Right atrium auricular region (tissue), 2 donors: ENCODE data around the gene HAVCR2. TPM values are rescaled to one million over a fixed set of nuclear protein-coding genes. Genes with fewer than 3 reads are reported as not detected.

Experiments used
- DNase-seq: peaks from one replicate; pipeline ENCODE4 v3.0.0-alpha.2; 2019; ENCODE audit warnings: low spot score
- H3K27ac ChIP-seq, 2 donors: fragments of 200-600 bp; sonication (generic); 1 replicate in 1 of 2; 2 replicates in 1 of 2; pipeline ENCODE4 v1.5.1; 2016 to 2019
- H3K27me3 ChIP-seq, 2 donors: fragments of 200-600 bp; sonication (generic); one replicate each; pipeline versions ENCODE4 v1.5.1 to v1.6.0; 2017 to 2019
- H3K36me3 ChIP-seq: fragments of 200-600 bp; sonication (generic); one replicate; pipeline ENCODE4 v1.5.1; 2016
- H3K4me1 ChIP-seq, 2 donors: fragments of 200-600 bp; sonication (generic); one replicate each; pipeline versions ENCODE4 v1.5.1 to v1.6.0; 2017 to 2019
- H3K4me3 ChIP-seq, 2 donors: fragments of 200-600 bp; sonication (generic); 1 replicate in 1 of 2; 2 replicates in 1 of 2; pipeline ENCODE4 v1.5.1; 2017 to 2019; ENCODE audit warnings: mild to moderate bottlenecking in 1 of 2, moderate library complexity in 1 of 2
- H3K9me3 ChIP-seq, 2 donors: fragments of 200-600 bp; sonication (generic); one replicate each; pipeline ENCODE4 v1.5.1; 2019
- CTCF ChIP-seq, 2 donors: fragments of 200-600 bp; sonication (generic); IDR thresholded peaks; one replicate each; pipeline ENCODE4 v1.5.1; 2019; ENCODE audit warnings: antibody characterized with exemption in 2 of 2
- total RNA-seq, 2 donors: library from RNA; depleted of rRNA; stranded (reverse); fragments of >200 nt; gene quantifications; one replicate each; pipeline ENCODE4 v1.1.0, GENCODE V29; 2016

The HAVCR2 gene
- total RNA-seq, 2 donors from 2014 or later: 1.8 to 3.7 TPM

DNA sequence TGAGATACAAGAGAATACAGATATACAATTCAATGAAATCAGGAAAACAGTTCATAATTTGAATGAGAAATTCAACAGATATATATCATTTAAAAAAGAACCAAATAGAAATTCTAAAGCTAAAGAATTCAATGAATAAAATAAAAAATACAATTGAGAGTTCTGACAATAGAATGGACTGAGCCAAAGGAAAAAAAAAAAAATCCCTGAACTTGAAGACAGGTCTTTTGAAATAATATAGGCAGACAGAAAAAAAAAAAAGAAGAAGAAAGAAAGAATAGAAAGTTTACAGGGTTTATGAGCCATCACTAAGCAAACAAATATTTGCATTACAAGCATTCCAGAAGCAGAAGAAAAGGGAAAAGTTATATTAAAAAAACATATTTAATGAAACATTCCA is 12.9 kb upstream of the HAVCR2 start:
- H3K36me3 ChIP-seq: no peaks in the 10 kb centered on the region
- DNase-seq: no peak
- TF ChIP-seq CTCF (IDR thresholded peaks at IDR 0.05): no peak
- H3K4me3 ChIP-seq: no peak overlapping the region
- H3K4me1 ChIP-seq: no peaks in the 10 kb centered on the region
- no peak overlapping the region for H3K27ac ChIP-seq
- peaks cover 0 to 15% of the 10 kb centered on the region in 2 donors for H3K9me3 ChIP-seq
- H3K27me3 ChIP-seq: no peaks in the 10 kb centered on the region

DNA sequence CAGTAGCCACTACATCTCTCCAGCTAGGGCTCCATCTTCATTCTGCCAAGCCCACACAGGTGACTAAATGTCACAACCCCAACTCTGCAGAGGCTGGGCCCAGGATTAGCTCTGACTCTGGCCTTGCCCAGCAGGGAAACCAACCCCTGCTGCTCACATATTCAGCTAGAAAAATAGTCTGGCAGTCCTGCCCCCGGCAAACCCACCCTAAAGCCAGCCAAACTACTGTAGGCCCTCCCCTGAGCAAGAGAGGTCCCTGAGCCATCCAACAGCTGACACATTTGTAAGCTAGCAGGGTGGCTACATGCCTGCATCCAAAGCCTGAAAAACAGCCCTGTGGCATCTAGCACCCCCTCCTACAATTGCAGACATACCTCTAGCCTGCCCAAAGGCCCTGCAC is 11.3 kb upstream of the HAVCR2 start:
- TF ChIP-seq CTCF (IDR thresholded peaks at IDR 0.05): no peak
- H3K27me3 ChIP-seq: no peaks in the 10 kb centered on the region
- no peak overlapping the region for H3K4me3 ChIP-seq
- no peaks in the 10 kb centered on the region for H3K36me3 ChIP-seq
- DNase-seq: no peak
- H3K9me3 ChIP-seq: peaks cover 0 to 15% of the 10 kb centered on the region in 2 donors
- H3K4me1 ChIP-seq: peaks cover 0 to 6% of the 10 kb centered on the region in 2 donors
- H3K27ac ChIP-seq: no peak overlapping the region

DNA sequence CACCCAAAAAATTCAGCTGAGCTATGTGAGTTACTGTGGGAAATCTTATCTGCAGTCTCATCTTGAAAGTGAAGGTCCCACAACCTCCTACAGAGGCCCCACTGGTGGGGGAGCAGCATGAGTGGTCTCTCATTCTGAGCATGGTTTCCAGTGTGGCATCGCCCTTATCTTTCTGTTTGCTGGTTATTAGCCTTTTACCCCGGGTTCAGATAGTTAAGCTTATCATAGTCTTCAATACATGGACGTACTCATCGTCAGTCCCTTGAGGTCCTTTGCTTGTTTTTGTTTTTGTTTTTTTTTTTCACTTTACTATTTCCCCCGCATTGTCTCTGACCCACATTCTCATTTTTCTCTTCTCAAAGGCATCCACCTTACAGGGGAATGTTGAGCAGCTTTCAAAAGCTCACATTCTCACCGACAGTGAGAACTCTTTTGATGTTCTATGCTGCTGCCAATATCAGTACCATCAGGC is 7.7 kb upstream of the HAVCR2 start:
- DNase-seq: no peak
- Histone ChIP-seq H3K9me3 (peaks cover 0 to 5% of the 10 kb centered on the region in 2 donors), H3K27ac (no peak overlapping the region), H3K4me1 (peaks cover 0 to 12% of the 10 kb centered on the region in 2 donors), H3K27me3 (no peaks in the 10 kb centered on the region), H3K4me3 (no peak overlapping the region), H3K36me3 (no peaks in the 10 kb centered on the region)
- TF ChIP-seq CTCF (IDR thresholded peaks at IDR 0.05): no peak

DNA sequence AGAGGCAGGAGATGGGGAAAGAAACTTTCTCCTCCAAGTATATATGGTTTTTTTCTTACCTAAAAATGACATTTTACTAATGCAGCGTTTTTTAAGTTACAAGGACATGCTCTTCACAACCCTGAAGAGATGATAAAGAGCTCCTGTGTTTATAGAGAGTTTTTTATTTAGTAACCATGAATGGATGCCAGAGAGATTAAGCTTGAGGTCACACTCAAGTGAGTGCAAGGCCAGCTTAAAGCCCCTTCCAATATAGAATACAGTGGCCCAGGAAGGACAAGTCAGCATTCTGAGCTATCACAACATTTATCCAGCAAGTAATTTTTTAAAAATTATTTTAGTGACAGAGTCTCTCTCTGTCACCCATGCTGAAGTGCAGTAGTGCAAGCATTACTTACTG is 6.7 kb upstream of the HAVCR2 start:
- no peaks in the 10 kb centered on the region for H3K27me3 ChIP-seq
- H3K9me3 ChIP-seq: no peaks in the 10 kb centered on the region
- H3K4me3 ChIP-seq: no peak overlapping the region
- peaks cover 0 to 12% of the 10 kb centered on the region in 2 donors for H3K4me1 ChIP-seq
- H3K36me3 ChIP-seq: no peaks in the 10 kb centered on the region
- no peak for DNase-seq
- H3K27ac ChIP-seq: peak overlapping the region; percentile 35 to 65
- TF ChIP-seq CTCF (IDR thresholded peaks at IDR 0.05): no peak

- TF ChIP-seq CTCF (IDR thresholded peaks at IDR 0.05): no peak
- H3K27ac ChIP-seq: peak overlapping the region; percentile 35 to 65
- H3K9me3 ChIP-seq: no peaks in the 10 kb centered on the region
- no peaks in the 10 kb centered on the region for H3K36me3 ChIP-seq
- no peaks in the 10 kb centered on the region for H3K27me3 ChIP-seq
- no peak for DNase-seq
- H3K4me1 ChIP-seq: peaks cover 0 to 12% of the 10 kb centered on the region in 2 donors
- no peak overlapping the region for H3K4me3 ChIP-seq
Measured at GRCh38 chr5:157115012-157115411, 6.2 kb upstream of the HAVCR2 start.

DNA sequence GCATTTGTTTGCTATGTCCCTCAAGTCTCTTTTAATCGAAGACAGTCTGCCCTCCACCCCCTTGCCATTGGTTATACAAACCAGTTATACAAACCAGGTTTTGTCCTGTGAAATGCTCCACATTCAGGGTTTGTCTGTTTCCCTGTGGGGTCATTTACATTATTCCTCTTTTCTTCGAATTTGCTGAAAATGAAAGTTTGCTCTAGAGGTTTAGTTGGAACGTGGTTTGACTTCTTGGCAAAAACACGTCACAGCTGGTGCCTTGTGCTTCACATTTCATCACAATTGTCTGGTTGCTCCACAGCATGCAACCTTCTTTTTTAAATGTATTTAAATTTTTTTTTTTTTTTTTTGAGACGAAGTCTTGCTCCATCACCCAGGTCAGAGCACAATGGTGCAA is 4.2 kb upstream of the HAVCR2 start:
- H3K9me3 ChIP-seq: no peaks in the 10 kb centered on the region
- no peak for DNase-seq
- H3K36me3 ChIP-seq: no peaks in the 10 kb centered on the region
- TF ChIP-seq CTCF (IDR thresholded peaks at IDR 0.05): no peak
- peaks cover 0 to 12% of the 10 kb centered on the region in 2 donors for H3K4me1 ChIP-seq
- no peaks in the 10 kb centered on the region for H3K27me3 ChIP-seq
- no peak overlapping the region for H3K4me3 ChIP-seq
- no peak overlapping the region for H3K27ac ChIP-seq
